OCI-LY7 (cell line): Measurements from ENCODE around the gene TAF6L. TPM values are rescaled to one million over a fixed set of nuclear protein-coding genes. Genes with fewer than 3 reads are reported as not detected.

Experiments used
- BruUV-seq: library from RNA; stranded (reverse); fragments of 400-500 nt; replicated peaks from 2 replicates; lab custom pipeline; 2021; lab: Mats Ljungman, UMichigan
- CTCF ChIA-PET: fragments of 300-600 bp; sonication (Branson Sonifier 250); formaldehyde crosslinking; loops from one replicate; lab custom pipeline; 2022; ENCODE audit warnings: antibody characterized with exemption; ENCODE audit not compliant: unreplicated experiment; lab: Charles Lee
- POLR2A ChIA-PET: fragments of 300-600 bp; sonication (Branson Sonifier 250); formaldehyde crosslinking; loops from one replicate; lab custom pipeline; 2022; ENCODE audit warnings: antibody characterized with exemption; lab: Charles Lee
- DNase-seq: peaks from one replicate; pipeline ENCODE4 v3.0.0-alpha.2; 2015; ENCODE audit warnings: low spot score
- H2AFZ ChIP-seq: fragments of 200-600 bp; sonication (generic), shearing (Covaris generic); 2 replicates; pipeline ENCODE4 v1.6.1; 2014; ENCODE audit warnings: mild to moderate bottlenecking, antibody characterized with exemption, low read length, moderate library complexity
- H3K27ac ChIP-seq: fragments of 200-600 bp; sonication (generic); 2 replicates; pipeline ENCODE4 v1.5.1; 2014; ENCODE audit warnings: mixed run types, low read depth, mild to moderate bottlenecking, moderate library complexity, low read length, inconsistent platforms; ENCODE audit not compliant: poor library complexity, severe bottlenecking
- H3K36me3 ChIP-seq: fragments of 200-600 bp; sonication (generic); 2 replicates; pipeline ENCODE4 v1.6.1; 2014; ENCODE audit warnings: mild to moderate bottlenecking, antibody characterized with exemption, low read length, moderate library complexity, mixed read lengths; ENCODE audit not compliant: insufficient read depth
- H3K4me1 ChIP-seq: fragments of 200-600 bp; sonication (generic); 2 replicates; pipeline ENCODE4 v1.5.1; 2014; ENCODE audit warnings: mild to moderate bottlenecking, low read length; ENCODE audit not compliant: insufficient read depth, poor library complexity, severe bottlenecking
- H3K4me2 ChIP-seq: fragments of 200-600 bp; sonication (generic); 2 replicates; pipeline ENCODE4 v1.6.1; 2014; ENCODE audit warnings: mild to moderate bottlenecking, low read length
- H3K4me3 ChIP-seq: fragments of 200-600 bp; sonication (generic); 2 replicates; pipeline ENCODE4 v1.5.1; 2014; ENCODE audit warnings: mild to moderate bottlenecking, low read depth, low read length; ENCODE audit not compliant: poor library complexity, severe bottlenecking
- H3K79me2 ChIP-seq: fragments of 200-600 bp; sonication (generic); 2 replicates; pipeline ENCODE4 v1.6.1; 2016; ENCODE audit warnings: low read depth, mild to moderate bottlenecking, low read length, moderate library complexity, mixed read lengths; ENCODE audit not compliant: insufficient read depth
- H3K9me2 ChIP-seq: fragments of 200-600 bp; sonication (generic); 2 replicates; pipeline ENCODE4 v1.6.1; 2016; ENCODE audit warnings: mild to moderate bottlenecking, low read length, mixed read lengths; ENCODE audit not compliant: insufficient read depth
- H3K9me3 ChIP-seq: fragments of 200-600 bp; sonication (generic); 2 replicates; pipeline ENCODE4 v1.6.1; 2014; ENCODE audit warnings: mild to moderate bottlenecking, mixed run types, low read length, mixed read lengths
- H4K20me1 ChIP-seq: fragments of 200-600 bp; sonication (generic); 2 replicates; pipeline ENCODE4 v1.6.1; 2014; ENCODE audit warnings: mild to moderate bottlenecking, antibody characterized with exemption, low read length, moderate library complexity, mixed read lengths; ENCODE audit not compliant: insufficient read depth
- EZH2phosphoT487 ChIP-seq: fragments of 200-600 bp; sonication (generic); IDR thresholded peaks from 2 replicates; pipeline ENCODE4 v1.6.1; 2018; ENCODE audit warnings: low read depth, borderline replicate concordance, mild to moderate bottlenecking, mixed run types, antibody characterized with exemption, low read length, moderate library complexity, mixed read lengths
- intact Hi-C: fragments of 100-400 bp; cut with micrococcal nuclease; formaldehyde crosslinking; loops from one replicate; pipeline ENCODE4 v1.10.0; 2022; ENCODE audit not compliant: unreplicated experiment
- total RNA-seq, 2 experiments: library from RNA; depleted of rRNA in 1 of 2; stranded (reverse); fragments of >200 nt in 1 of 2; shearing (Covaris generic) in 1 of 2; gene quantifications; 2 replicates each; pipeline ENCODE4 v1.2.3, GENCODE V29; 2014 to 2022
- TF ChIP-seq, protein P1 (sequence below): fragments of 200-600 bp; sonication (generic); conservative IDR thresholded peaks from 2 replicates; pipeline ENCODE4 v1.5.1; 2014; ENCODE audit warnings: mild to moderate bottlenecking, antibody characterized with exemption, low read length, moderate library complexity, mixed read lengths

TAF6L gene
- total RNA-seq, 2 experiments from 2014 or later: 26.1 to 29.9 TPM

DNA sequence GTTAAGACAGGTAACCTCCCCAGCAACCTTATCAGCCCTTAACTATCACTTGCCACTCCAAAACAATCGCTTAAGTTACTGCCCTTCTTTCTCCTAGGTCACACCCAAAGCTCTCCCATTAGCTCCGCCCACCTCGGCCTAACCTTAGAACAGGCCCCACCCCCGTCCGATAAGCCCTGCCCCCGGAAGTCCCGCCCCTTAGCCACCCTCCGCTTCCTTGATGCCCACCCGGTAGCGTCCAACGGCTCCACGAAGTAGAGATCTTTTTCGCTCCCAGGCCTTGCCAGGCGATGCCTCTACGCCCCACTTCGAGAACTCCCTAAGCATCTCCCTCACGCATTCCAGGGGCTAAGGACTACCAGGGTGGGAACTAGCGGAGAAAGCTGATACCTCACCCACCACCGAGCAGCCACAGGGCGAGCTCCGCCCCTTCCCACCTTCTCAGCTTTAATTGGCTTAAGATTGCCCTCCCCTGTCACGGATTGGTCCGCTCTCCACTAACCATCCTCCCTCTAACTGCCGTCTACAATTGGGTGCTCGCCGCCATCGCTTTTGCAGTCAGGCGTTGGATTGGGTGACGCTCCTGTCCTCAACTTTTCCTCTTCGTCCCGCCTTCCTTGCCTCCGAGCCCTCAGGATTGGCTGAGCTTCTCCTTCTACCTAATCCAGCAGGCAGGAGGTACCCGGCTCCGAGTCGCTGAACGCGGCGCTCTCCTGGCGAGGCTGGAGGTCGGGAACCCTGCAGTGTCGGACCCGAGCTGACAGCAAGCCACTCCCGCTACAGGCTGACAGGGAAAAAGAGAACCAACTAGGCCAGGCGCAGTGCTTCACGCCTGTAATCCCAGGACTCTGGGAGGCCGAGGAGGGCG is 17.2 kb upstream of the TAF6L start, which contains the start of gene ZBTB3:
TSS of gene ZBTB3 (minus strand) at position 425 of the 868 bp plus-strand sequence. CDS start 496 bp downstream, outside the sequence.
- H3K27ac ChIP-seq: peak within 1 kb of the TSS; percentile 60
- peak within 1 kb of the TSS; percentile 71 for H3K4me3 ChIP-seq
- H3K4me2 ChIP-seq: peak within 1 kb of the TSS; percentile 66
- POLR2A ChIA-PET: interaction anchor here (0.6 to 2.0 kb wide), 37 partner anchors 9 to 856 kb away, joined by 3 to 16 read pairs (median 4); partner anchors contain the start of genes C11orf98, CSKMT, EEF1G and HNRNPUL2
- no peaks in the 10 kb centered on the region for H3K36me3 ChIP-seq
- no TSS peak for BruUV-seq
- H3K79me2 ChIP-seq: no peaks in the 10 kb centered on the region
- DNase-seq: peak; percentile 99
- peaks cover 20% of the 10 kb centered on the region for H3K4me1 ChIP-seq
- CTCF ChIA-PET: interaction anchor here (0.6 to 1.5 kb wide), 4 partner anchors 24 to 130 kb away, joined by 3 to 5 read pairs (median 4); no protein-coding TSS in a partner anchor
- TF ChIP-seq, protein P1, sequence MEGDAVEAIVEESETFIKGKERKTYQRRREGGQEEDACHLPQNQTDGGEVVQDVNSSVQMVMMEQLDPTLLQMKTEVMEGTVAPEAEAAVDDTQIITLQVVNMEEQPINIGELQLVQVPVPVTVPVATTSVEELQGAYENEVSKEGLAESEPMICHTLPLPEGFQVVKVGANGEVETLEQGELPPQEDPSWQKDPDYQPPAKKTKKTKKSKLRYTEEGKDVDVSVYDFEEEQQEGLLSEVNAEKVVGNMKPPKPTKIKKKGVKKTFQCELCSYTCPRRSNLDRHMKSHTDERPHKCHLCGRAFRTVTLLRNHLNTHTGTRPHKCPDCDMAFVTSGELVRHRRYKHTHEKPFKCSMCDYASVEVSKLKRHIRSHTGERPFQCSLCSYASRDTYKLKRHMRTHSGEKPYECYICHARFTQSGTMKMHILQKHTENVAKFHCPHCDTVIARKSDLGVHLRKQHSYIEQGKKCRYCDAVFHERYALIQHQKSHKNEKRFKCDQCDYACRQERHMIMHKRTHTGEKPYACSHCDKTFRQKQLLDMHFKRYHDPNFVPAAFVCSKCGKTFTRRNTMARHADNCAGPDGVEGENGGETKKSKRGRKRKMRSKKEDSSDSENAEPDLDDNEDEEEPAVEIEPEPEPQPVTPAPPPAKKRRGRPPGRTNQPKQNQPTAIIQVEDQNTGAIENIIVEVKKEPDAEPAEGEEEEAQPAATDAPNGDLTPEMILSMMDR: no peak
- no peak for TF ChIP-seq EZH2phosphoT487
- H3K9me3 ChIP-seq: no peaks in the 10 kb centered on the region
- no peaks in the 10 kb centered on the region for H3K9me2 ChIP-seq
- H2AFZ ChIP-seq: peak within 1 kb of the TSS; percentile 37
- no peaks in the 10 kb centered on the region for H4K20me1 ChIP-seq
- intact Hi-C loops: no loop called here

GRCh38 chr11:62755086-62755615 is 16.0 kb upstream of the TAF6L start:
- peak overlapping the region; percentile 63 for H3K4me2 ChIP-seq
- H3K79me2 ChIP-seq: no peaks in the 10 kb centered on the region
- H3K36me3 ChIP-seq: no peaks in the 10 kb centered on the region
- BruUV-seq: no TSS peak
- no peak overlapping the region for H2AFZ ChIP-seq
- TF ChIP-seq, protein P1: no peak
- TF ChIP-seq EZH2phosphoT487: no peak
- POLR2A ChIA-PET: interaction anchor here (1.0 kb wide), 1 partner anchor 100 kb away, joined by 8 read pairs; no protein-coding TSS in a partner anchor
- no peaks in the 10 kb centered on the region for H4K20me1 ChIP-seq
- H3K4me3 ChIP-seq: peak overlapping the region; percentile 71
- no peak for DNase-seq
- no peaks in the 10 kb centered on the region for H3K9me3 ChIP-seq
- no peaks in the 10 kb centered on the region for H3K9me2 ChIP-seq
- CTCF ChIA-PET: no interaction called here
- intact Hi-C loops: no loop called here
- no peak overlapping the region for H3K27ac ChIP-seq
- peaks cover 20% of the 10 kb centered on the region for H3K4me1 ChIP-seq
